ENCODE measurements around the gene VRTN. TPM values are rescaled to one million over a fixed set of nuclear protein-coding genes. Genes with fewer than 3 reads are reported as not detected.

The VRTN gene
- total RNA-seq, 4 donors from 2014 or later = 0.57 TPM; not detected in 3

DNA sequence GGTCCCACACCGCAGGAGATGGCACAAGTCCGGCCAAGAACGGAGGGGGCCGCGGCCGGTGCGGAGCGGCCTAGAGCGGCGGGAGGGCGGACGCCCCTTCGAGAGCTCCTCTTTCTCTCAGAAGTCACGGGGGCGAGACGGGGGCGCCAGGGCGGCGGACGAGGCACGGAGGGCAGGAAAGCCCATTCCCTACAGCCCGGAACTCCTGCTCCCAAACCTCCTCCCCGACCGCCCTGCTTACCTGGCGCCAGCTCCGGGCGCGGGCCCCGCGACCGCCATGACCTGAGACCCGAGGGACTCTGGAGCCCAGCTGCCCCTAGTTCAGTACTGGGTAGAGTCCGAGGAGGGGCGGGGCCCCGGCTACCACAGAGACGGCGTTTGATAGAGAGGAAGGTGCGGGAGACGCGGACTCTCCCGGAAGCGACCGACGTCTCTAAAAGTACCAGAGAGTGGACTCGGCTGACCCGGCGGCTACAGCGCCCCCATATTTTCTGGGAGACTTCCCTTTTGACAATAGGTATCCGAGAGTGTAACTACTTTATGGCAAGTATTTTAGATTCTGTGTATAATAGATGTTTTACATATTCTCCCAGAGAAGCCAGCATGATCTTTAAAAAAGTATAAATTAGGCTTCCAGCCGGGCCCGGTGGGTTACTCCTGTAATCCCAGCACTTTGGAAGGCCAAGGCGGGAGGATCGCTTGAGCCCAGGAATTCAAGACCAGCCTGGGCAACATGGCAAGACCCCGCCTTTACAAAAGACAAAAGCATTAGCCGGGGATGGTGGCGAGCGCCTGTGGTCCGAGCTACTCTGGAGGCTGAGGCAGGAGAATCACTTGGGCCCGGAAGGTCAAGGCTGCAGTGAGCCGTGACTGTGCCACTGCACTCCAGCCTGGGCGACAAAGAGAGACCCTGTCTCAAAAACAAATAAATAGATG lies 45.4 kb upstream of the VRTN start, which contains the start of gene ABCD4:
TSS of gene ABCD4 (minus strand) at position 301 of the 936 bp plus-strand sequence. CDS start at position 279, 22 bp downstream.
- Histone ChIP-seq H3K27ac (peak within 1 kb of the TSS; percentile 78 to 91 (median 85)), H3K9me3 (no peaks in the 10 kb centered on the region), H3K36me3 (peaks cover 0 to 9% (median 0%) of the 10 kb centered on the region in 3 donors), H3K4me3 (peak within 1 kb of the TSS; percentile 68 to 88 (median 84)), H3K27me3 (no peaks in the 10 kb centered on the region), H3K4me1 (peaks cover 0 to 15% (median 3%) of the 10 kb centered on the region in 4 donors)
- peak; percentile 95 to 98 (median 96) for DNase-seq
- TF ChIP-seq POLR2A (IDR thresholded peaks at IDR 0.05) = peak; percentile 88 to 90
- TF ChIP-seq, protein P1, sequence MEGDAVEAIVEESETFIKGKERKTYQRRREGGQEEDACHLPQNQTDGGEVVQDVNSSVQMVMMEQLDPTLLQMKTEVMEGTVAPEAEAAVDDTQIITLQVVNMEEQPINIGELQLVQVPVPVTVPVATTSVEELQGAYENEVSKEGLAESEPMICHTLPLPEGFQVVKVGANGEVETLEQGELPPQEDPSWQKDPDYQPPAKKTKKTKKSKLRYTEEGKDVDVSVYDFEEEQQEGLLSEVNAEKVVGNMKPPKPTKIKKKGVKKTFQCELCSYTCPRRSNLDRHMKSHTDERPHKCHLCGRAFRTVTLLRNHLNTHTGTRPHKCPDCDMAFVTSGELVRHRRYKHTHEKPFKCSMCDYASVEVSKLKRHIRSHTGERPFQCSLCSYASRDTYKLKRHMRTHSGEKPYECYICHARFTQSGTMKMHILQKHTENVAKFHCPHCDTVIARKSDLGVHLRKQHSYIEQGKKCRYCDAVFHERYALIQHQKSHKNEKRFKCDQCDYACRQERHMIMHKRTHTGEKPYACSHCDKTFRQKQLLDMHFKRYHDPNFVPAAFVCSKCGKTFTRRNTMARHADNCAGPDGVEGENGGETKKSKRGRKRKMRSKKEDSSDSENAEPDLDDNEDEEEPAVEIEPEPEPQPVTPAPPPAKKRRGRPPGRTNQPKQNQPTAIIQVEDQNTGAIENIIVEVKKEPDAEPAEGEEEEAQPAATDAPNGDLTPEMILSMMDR (IDR thresholded peaks at IDR 0.05) = peak in 3 of 6 experiments; percentile 10 to 56 (median 24)

DNA sequence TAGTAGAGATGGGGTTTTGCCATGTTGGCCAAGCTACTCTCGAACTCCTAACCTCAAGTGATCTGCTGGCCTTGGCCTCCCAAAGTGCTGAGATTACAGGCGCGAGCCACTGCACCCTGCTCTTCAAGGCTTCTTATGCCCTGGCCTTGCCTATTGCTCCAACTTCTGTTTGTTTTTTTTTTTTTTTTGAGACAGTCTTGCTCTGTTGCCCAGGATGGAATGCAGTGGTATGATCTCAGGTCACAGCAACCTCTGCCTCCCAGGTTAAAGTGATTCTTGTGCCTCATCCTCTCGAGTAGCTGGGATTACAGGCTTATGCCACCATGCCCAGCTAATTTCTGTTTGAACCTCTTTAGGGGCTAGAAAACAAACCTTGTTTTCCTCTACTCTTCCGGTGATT lies 39.6 kb upstream of the VRTN start:
- no peaks in the 10 kb centered on the region for H3K4me1 ChIP-seq
- TF ChIP-seq POLR2A (IDR thresholded peaks at IDR 0.05) = no peak
- TF ChIP-seq, protein P1 (IDR thresholded peaks at IDR 0.05) = no peak
- H3K4me3 ChIP-seq = no peak overlapping the region
- H3K27ac ChIP-seq = no peak overlapping the region
- H3K36me3 ChIP-seq = no peaks in the 10 kb centered on the region
- no peak for DNase-seq
- H3K9me3 ChIP-seq = no peaks in the 10 kb centered on the region
- H3K27me3 ChIP-seq = no peaks in the 10 kb centered on the region

DNA sequence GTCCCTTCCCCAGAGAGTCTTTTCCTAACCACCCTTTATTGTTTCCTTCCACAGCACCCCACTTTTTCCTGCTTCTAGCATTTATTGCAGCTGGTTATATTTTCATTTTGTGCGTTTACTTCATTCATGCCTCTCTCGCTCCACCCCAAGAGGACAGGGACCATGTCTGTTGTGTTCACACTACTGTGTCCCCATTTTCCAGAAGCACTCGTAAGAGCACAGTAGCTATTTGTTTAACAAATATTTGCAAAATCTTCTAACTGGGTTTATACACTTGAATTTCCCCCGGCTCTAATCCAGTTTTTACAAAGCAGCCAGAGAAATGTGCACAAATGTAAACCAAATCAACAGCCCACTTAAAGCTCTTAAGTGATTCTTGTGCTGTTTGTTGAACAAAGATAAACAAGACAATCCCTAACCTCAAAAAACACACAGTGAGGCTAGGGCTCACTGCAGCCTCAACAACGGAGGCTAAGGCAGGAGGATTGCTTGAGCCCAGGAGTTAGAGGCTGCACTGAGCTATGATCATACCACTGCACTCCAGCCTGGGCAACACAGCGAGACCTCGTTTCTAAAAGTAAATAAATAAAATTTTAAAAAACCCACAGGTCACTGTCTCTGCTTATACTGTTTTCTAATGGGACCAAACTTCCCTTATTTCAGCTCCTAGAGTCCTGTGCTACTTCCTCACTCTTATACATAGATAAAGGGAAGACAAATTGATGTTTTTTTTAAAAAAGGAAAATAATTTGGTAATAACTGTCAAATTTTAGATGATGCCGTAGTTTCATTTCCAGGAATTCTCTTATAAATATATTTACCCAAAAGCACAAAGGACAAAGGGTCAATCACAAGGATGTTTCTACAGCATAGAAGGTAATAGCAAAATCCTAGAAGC lies 38.9 kb upstream of the VRTN start:
- no peak for DNase-seq
- Histone ChIP-seq H3K4me3 (no peak overlapping the region), H3K27me3 (no peaks in the 10 kb centered on the region), H3K27ac (no peak overlapping the region), H3K36me3 (no peaks in the 10 kb centered on the region), H3K9me3 (no peaks in the 10 kb centered on the region), H3K4me1 (no peaks in the 10 kb centered on the region)
- TF ChIP-seq, protein P1 (IDR thresholded peaks at IDR 0.05) = no peak
- no peak for TF ChIP-seq POLR2A (IDR thresholded peaks at IDR 0.05)

DNA sequence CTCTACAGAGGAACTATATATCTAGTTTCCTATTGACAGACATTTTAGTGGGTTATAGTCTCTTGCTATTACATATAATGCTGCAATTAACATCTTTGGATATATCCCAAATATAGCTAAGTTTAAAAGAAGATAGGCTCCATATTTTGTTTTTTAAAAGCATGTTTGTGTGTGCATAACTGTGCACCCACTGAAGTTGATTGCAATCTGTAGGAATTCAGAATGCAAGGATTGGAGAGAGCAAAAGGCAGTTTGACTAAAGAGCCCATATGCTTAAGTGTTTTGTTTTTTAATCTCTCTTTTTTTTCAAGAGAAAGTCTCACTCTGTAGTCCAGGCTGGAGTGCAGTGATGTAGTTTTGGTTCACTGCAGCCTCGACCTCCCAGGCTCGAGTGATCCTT lies 36.1 kb upstream of the VRTN start:
- no peaks in the 10 kb centered on the region for H3K9me3 ChIP-seq
- DNase-seq = no peak
- H3K4me3 ChIP-seq = no peak overlapping the region
- H3K36me3 ChIP-seq = no peaks in the 10 kb centered on the region
- TF ChIP-seq, protein P1 (IDR thresholded peaks at IDR 0.05) = no peak
- no peak for TF ChIP-seq POLR2A (IDR thresholded peaks at IDR 0.05)
- H3K4me1 ChIP-seq = no peaks in the 10 kb centered on the region
- no peaks in the 10 kb centered on the region for H3K27me3 ChIP-seq
- no peak overlapping the region for H3K27ac ChIP-seq

DNA sequence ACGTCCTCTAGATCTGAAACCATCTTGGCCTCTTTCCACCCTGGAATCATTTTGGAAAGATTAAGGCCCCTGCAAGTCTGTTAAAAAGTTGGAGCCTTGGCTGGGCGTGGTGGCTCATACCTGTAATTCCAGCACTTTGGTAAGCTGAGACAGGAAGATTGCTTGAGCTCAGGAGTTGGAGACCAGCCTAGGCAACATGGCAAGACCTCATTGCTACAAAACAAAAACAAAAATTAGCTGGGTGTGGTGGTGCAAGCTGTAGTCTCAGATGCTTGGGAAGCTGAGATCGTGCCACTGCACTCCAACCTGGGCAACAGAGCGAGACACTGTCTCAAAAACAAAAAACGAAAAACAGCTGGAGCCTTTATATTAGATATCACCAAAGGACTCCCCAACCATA lies 34.7 kb upstream of the VRTN start:
- H3K36me3 ChIP-seq = no peaks in the 10 kb centered on the region
- H3K27ac ChIP-seq = no peak overlapping the region
- DNase-seq = no peak
- no peak overlapping the region for H3K4me3 ChIP-seq
- H3K4me1 ChIP-seq = no peaks in the 10 kb centered on the region
- no peak for TF ChIP-seq POLR2A (IDR thresholded peaks at IDR 0.05)
- TF ChIP-seq, protein P1 (IDR thresholded peaks at IDR 0.05) = no peak
- no peaks in the 10 kb centered on the region for H3K9me3 ChIP-seq
- no peaks in the 10 kb centered on the region for H3K27me3 ChIP-seq

Data from Peyer's patch (tissue), 4 donors.